ENCODE data around the gene CBARP. TPM values are rescaled to one million over a fixed set of nuclear protein-coding genes. Genes with fewer than 3 reads are reported as not detected.

CBARP gene
- total and polyA plus RNA-seq, 7 donors: 0.41 to 19.0 (median 0.88) TPM

GRCh38 chr19:1275976-1276627 lies 38.3 kb upstream of the CBARP start:
- Histone ChIP-seq H3K4me1 (peaks cover 50% of the 10 kb centered on the region), H3K9me3 (no peaks in the 10 kb centered on the region), H3K4me3 (peak overlapping the region; percentile 87), H3K27ac (peak overlapping the region; percentile 99), H3K36me3 (ENCODE audit: insufficient read depth in 1 of 2, low read depth in 1 of 2) (peaks cover 8 to 79% of the 10 kb centered on the region in 2 donors), H3K27me3 (ENCODE audit: insufficient read depth in 3 of 3, low read length in 2 of 3) (no peaks in the 10 kb centered on the region)
- peak in 1 of 4 donors; percentile 1 for ATAC-seq
- WGBS, 3 donors: 9 to 19% (median 10%) methylated on average over 19 to 43 of the region's 43 CpGs
- DNase-seq: no peak
- TF ChIP-seq CTCF (IDR thresholded peaks at IDR 0.05): no peak
- intact Hi-C loops (cut with DNase I): loop anchor here (5.0 to 10.0 kb wide), 4 partner anchors 81 to 139 kb away; partner anchors contain the start of gene NDUFS7 (in 1 of the 2)

GRCh38 chr19:1275260-1275975 lies 37.6 kb upstream of the CBARP start, which contains the start of gene FAM174C:
Gene FAM174C, plus strand, starts transcription at chr19:1275530. Its CDS starts 20 bp downstream, at chr19:1275550.
- intact Hi-C loops (cut with DNase I): loop anchor here (5.0 to 10.0 kb wide), 4 partner anchors 82 to 139 kb away; partner anchors contain the start of gene NDUFS7 (in 1 of the 2)
- WGBS, 3 donors: 0 to 1% (median 0%) methylated on average over 57 to 98 of the region's 98 CpGs
- H3K36me3 ChIP-seq (ENCODE audit: insufficient read depth in 1 of 2, low read depth in 1 of 2): peaks cover 8 to 81% of the 10 kb centered on the region in 2 donors
- DNase-seq (peak; percentile 97), ATAC-seq (peak; percentile 76 to 81 (median 77))
- H3K4me3 ChIP-seq: peak within 1 kb of the TSS; percentile 87
- TF ChIP-seq CTCF (IDR thresholded peaks at IDR 0.05): peak; percentile 8
- H3K4me1 ChIP-seq: peaks cover 56% of the 10 kb centered on the region
- H3K27me3 ChIP-seq (ENCODE audit: insufficient read depth in 3 of 3, low read length in 2 of 3): no peaks in the 10 kb centered on the region
- H3K27ac ChIP-seq: peak within 1 kb of the TSS; percentile 99
- H3K9me3 ChIP-seq: no peaks in the 10 kb centered on the region

- Histone ChIP-seq H3K27me3 (ENCODE audit: insufficient read depth in 3 of 3, low read length in 2 of 3) (no peaks in the 10 kb centered on the region), H3K27ac (peak overlapping the region; percentile 99), H3K36me3 (ENCODE audit: insufficient read depth in 1 of 2, low read depth in 1 of 2) (peaks cover 8 to 79% of the 10 kb centered on the region in 2 donors), H3K9me3 (no peaks in the 10 kb centered on the region), H3K4me3 (peak overlapping the region; percentile 87), H3K4me1 (peaks cover 58% of the 10 kb centered on the region)
- ATAC-seq: peak in 3 of 4 donors; percentile 1 to 5 (median 2)
- intact Hi-C loops (cut with DNase I): loop anchor here (5.0 to 10.0 kb wide), 4 partner anchors 82 to 140 kb away; partner anchors contain the start of gene NDUFS7 (in 1 of the 2)
- no peak for DNase-seq
- no peak for TF ChIP-seq CTCF (IDR thresholded peaks at IDR 0.05)
- WGBS, 3 donors: 12 to 19% (median 18%) methylated on average over 18 to 44 of the region's 44 CpGs
These were observed 37.1 kb upstream of the CBARP start for GRCh38 chr19:1274852-1275259.

- peaks cover 8 to 73% of the 10 kb centered on the region in 2 donors for H3K36me3 ChIP-seq (ENCODE audit: insufficient read depth in 1 of 2, low read depth in 1 of 2)
- H3K27me3 ChIP-seq (ENCODE audit: insufficient read depth in 3 of 3, low read length in 2 of 3): no peaks in the 10 kb centered on the region
- DNase-seq (peak; percentile 33 to 65), ATAC-seq (no peak)
- peaks cover 58% of the 10 kb centered on the region for H3K4me1 ChIP-seq
- H3K4me3 ChIP-seq: peak overlapping the region; percentile 87
- H3K9me3 ChIP-seq: no peaks in the 10 kb centered on the region
- H3K27ac ChIP-seq: peak overlapping the region; percentile 99
- TF ChIP-seq CTCF (IDR thresholded peaks at IDR 0.05): no peak
- 65 to 72% (median 65%) methylated on average over 46 of the region's 46 CpGs for WGBS, 3 donors
- intact Hi-C loops (cut with DNase I): loop anchor here in 1 of 2 donors (10.0 kb wide), 1 partner anchor 141 kb away; no protein-coding TSS in a partner anchor
These were observed 36.5 kb upstream of the CBARP start for GRCh38 chr19:1274081-1274851.

Data from psoas muscle (tissue), 8 donors.